Neural progenitor cell (in vitro differentiated cells): Measurements from ENCODE around the gene ITGB5.

Source experiments
- CTCF ChIP-seq: fragments of 200-600 bp; sonication (generic); IDR thresholded peaks from 2 replicates; pipeline ENCODE4 v1.5.1; 2017; ENCODE audit warnings: antibody characterized with exemption, mild to moderate bottlenecking
- EZH2 ChIP-seq: fragments of 200-600 bp; sonication (generic); IDR thresholded peaks from 2 replicates; pipeline ENCODE4 v1.6.1; 2017; ENCODE audit warnings: antibody characterized with exemption, mild to moderate bottlenecking, moderate library complexity

- TF ChIP-seq CTCF (no peak), EZH2 (no peak)
These were observed 86.5 kb downstream of the ITGB5 start for GRCh38 chr3:124800511-124801258.
